Stomach (tissue), 9 donors: ENCODE results near the gene POGK. TPM values are rescaled to one million over a fixed set of nuclear protein-coding genes. Genes with fewer than 3 reads are reported as not detected.

Experiments
- DNase-seq, 2 donors: peaks; one replicate each; pipeline versions ENCODE4 v3.0.0 to v3.0.0-alpha.2; 2013 to 2019
- H3K27ac ChIP-seq, 5 donors: fragments of 200-600 bp in 4 of 5; sonication (generic) in 4 of 5; one replicate each; pipeline ENCODE4 v1.5.1; 2013 to 2019; ENCODE audit warnings: mild to moderate bottlenecking in 1 of 5, moderate library complexity in 1 of 5
- H3K27me3 ChIP-seq, 3 donors: fragments of 200-600 bp; sonication (generic); one replicate each; pipeline ENCODE4 v1.5.1; 2017 to 2019; ENCODE audit warnings: mixed run types in 1 of 3
- H3K36me3 ChIP-seq, 4 donors: fragments of 200-600 bp; sonication (generic); 1 replicate in 3 of 4; 2 replicates in 1 of 4; pipeline ENCODE4 v1.5.1; 2016 to 2019
- H3K4me1 ChIP-seq, 4 donors: fragments of 200-600 bp; sonication (generic); one replicate each; pipeline ENCODE4 v1.5.1; 2016 to 2019
- H3K4me3 ChIP-seq, 4 donors: fragments of 200-600 bp; sonication (generic) in 3 of 4; one replicate each; pipeline ENCODE4 v1.5.1; 2016 to 2019; ENCODE audit warnings: mild to moderate bottlenecking in 1 of 4
- H3K9me3 ChIP-seq, 4 donors: fragments of 200-600 bp; sonication (generic); one replicate each; pipeline ENCODE4 v1.5.1; 2016 to 2019
- CTCF ChIP-seq, 7 experiments: fragments of 450-650 bp in 4 of 7; fragments of 200-600 bp in 3 of 7; sonication (generic) in 3 of 7; IDR thresholded peaks; one replicate each; pipeline ENCODE4 v1.5.1; 2016 to 2019; ENCODE audit warnings: antibody characterized with exemption in 7 of 7, control low read depth in 2 of 7, mild to moderate bottlenecking in 1 of 7
- EP300 ChIP-seq: sonication (generic); formaldehyde crosslinking; IDR thresholded peaks from one replicate; pipeline ENCODE4 v1.6.1; 2017; ENCODE audit warnings: antibody characterized with exemption
- POLR2A ChIP-seq, 4 donors: fragments of 450-650 bp; IDR thresholded peaks; one replicate each; pipeline ENCODE4 v1.6.1; 2016; ENCODE audit warnings: antibody characterized with exemption in 4 of 4, control low read depth in 2 of 4, mild to moderate bottlenecking in 1 of 4, moderate library complexity in 1 of 4
- POLR2AphosphoS5 ChIP-seq, 3 donors: sonication (generic); formaldehyde crosslinking; IDR thresholded peaks; one replicate each; pipeline ENCODE4 v1.6.1; 2016; ENCODE audit warnings: antibody characterized with exemption in 3 of 3
- WGBS, 5 donors: extraction: QIAGEN DNeasy Blood & Tissue Kit in 3 of 5; methylation state at CpG; one replicate each; pipeline versions ENCODE4 v1.1.5 to v1.1.7; 2013 to 2018; 5-methylcytosine and 5-hydroxymethylcytosine counted together
- intact Hi-C: fragments of 100-400 bp; cut with DNase I; formaldehyde crosslinking; loops from one replicate; pipeline ENCODE4 v1.15.1; 2023; ENCODE audit warnings: low total_unique reads
- polyA plus RNA-seq, 3 donors: library from polyadenylated mRNA; stranded (reverse); fragments of 200-250 nt; gene quantifications; one replicate each; pipeline ENCODE4 v1.2.3, GENCODE V29; 2013
- total RNA-seq, 5 donors: library from RNA; depleted of rRNA; stranded (reverse); fragments of >200 nt; gene quantifications; one replicate each; pipeline versions ENCODE4 v1.1.0 to v1.2.3, GENCODE V29; 2014 to 2016
- donor health status: healthy with polysubstance abuse.
- donor health status: Bipolar disorder and iron deficiency.
- donor health status: healthy.

POGK gene
- total and polyA plus RNA-seq, 8 donors, result 8.1 to 33.8 (median 15.9) TPM

GRCh38 chr1:166865926-166866325 lies 26.7 kb downstream of the POGK start:
- no peak for TF ChIP-seq CTCF (IDR thresholded peaks at IDR 0.05)
- TF ChIP-seq EP300, result no peak
- no peak for TF ChIP-seq POLR2AphosphoS5 (IDR thresholded peaks at IDR 0.05)
- no peak for TF ChIP-seq POLR2A (IDR thresholded peaks at IDR 0.05)
- no peak for DNase-seq
- no peaks in the 10 kb centered on the region for H3K27me3 ChIP-seq
- WGBS, 5 donors, result 76 to 92% (median 89%) methylated on average over 5 of the region's 5 CpGs
- no peaks in the 10 kb centered on the region for H3K9me3 ChIP-seq
- H3K27ac ChIP-seq, result no peak overlapping the region
- H3K36me3 ChIP-seq, result peaks cover 16 to 78% (median 68%) of the 10 kb centered on the region in 4 donors
- intact Hi-C loops, result no loop called here
- peaks cover 0 to 11% (median 4%) of the 10 kb centered on the region in 4 donors for H3K4me1 ChIP-seq
- no peak overlapping the region for H3K4me3 ChIP-seq

- Histone ChIP-seq H3K4me1 (peaks cover 11 to 31% (median 20%) of the 10 kb centered on the region in 4 donors), H3K9me3 (no peaks in the 10 kb centered on the region), H3K27ac (no peak overlapping the region), H3K4me3 (no peak overlapping the region), H3K36me3 (peaks cover 0 to 51% (median 41%) of the 10 kb centered on the region in 4 donors), H3K27me3 (no peaks in the 10 kb centered on the region)
- WGBS, 5 donors, result 79 to 92% (median 87%) methylated on average over 7 of the region's 7 CpGs
- intact Hi-C loops, result no loop called here
- no peak for DNase-seq
- TF ChIP-seq POLR2AphosphoS5 (IDR thresholded peaks at IDR 0.05) (no peak), CTCF (IDR thresholded peaks at IDR 0.05) (no peak), POLR2A (IDR thresholded peaks at IDR 0.05) (no peak)
Observed at GRCh38 chr1:166868639-166869038, 29.4 kb downstream of the POGK start.

- DNase-seq, result no peak
- no peak for TF ChIP-seq POLR2AphosphoS5 (IDR thresholded peaks at IDR 0.05)
- no peak overlapping the region for H3K4me3 ChIP-seq
- no peaks in the 10 kb centered on the region for H3K9me3 ChIP-seq
- peaks cover 0 to 42% (median 34%) of the 10 kb centered on the region in 4 donors for H3K36me3 ChIP-seq
- H3K27me3 ChIP-seq, result no peaks in the 10 kb centered on the region
- intact Hi-C loops, result no loop called here
- no peak overlapping the region for H3K27ac ChIP-seq
- WGBS, 5 donors, result 60 to 81% (median 69%) methylated on average over 3 of the region's 3 CpGs
- peaks cover 16 to 40% (median 28%) of the 10 kb centered on the region in 4 donors for H3K4me1 ChIP-seq
Observed at GRCh38 chr1:166869318-166870099, 30.2 kb downstream of the POGK start.

GRCh38 chr1:166870584-166870983 lies 31.3 kb downstream of the POGK start:
- Histone ChIP-seq H3K27ac (no peak overlapping the region), H3K9me3 (no peaks in the 10 kb centered on the region), H3K4me1 (peaks cover 26 to 51% (median 39%) of the 10 kb centered on the region in 4 donors), H3K4me3 (no peak overlapping the region), H3K36me3 (peaks cover 0 to 33% (median 29%) of the 10 kb centered on the region in 4 donors), H3K27me3 (no peaks in the 10 kb centered on the region)
- DNase-seq, result no peak
- WGBS, 5 donors, result 84 to 99% (median 95%) methylated on average over 4 of the region's 4 CpGs
- intact Hi-C loops, result no loop called here
- TF ChIP-seq POLR2AphosphoS5 (IDR thresholded peaks at IDR 0.05) (no peak), POLR2A (IDR thresholded peaks at IDR 0.05) (no peak)

- DNase-seq, result no peak
- TF ChIP-seq POLR2A (IDR thresholded peaks at IDR 0.05), result no peak
- TF ChIP-seq EP300, result no peak
- no peak for TF ChIP-seq POLR2AphosphoS5 (IDR thresholded peaks at IDR 0.05)
- no peak for TF ChIP-seq CTCF (IDR thresholded peaks at IDR 0.05)
- no peaks in the 10 kb centered on the region for H3K27me3 ChIP-seq
- H3K4me1 ChIP-seq, result peaks cover 26 to 57% (median 47%) of the 10 kb centered on the region in 4 donors
- no peak overlapping the region for H3K4me3 ChIP-seq
- WGBS, 5 donors, result 87 to 96% (median 93%) methylated on average over 8 of the region's 8 CpGs
- H3K9me3 ChIP-seq, result no peaks in the 10 kb centered on the region
- intact Hi-C loops, result no loop called here
- H3K36me3 ChIP-seq, result no peaks in the 10 kb centered on the region
- H3K27ac ChIP-seq, result no peak overlapping the region
Observed at GRCh38 chr1:166874464-166874863, 35.2 kb downstream of the POGK start.
